ENCODE data around the gene MET.

GRCh38 chr7:116717137-116717536 lies 45.1 kb downstream of the MET start:
- TF ChIP-seq POLR2AphosphoS5 (IDR thresholded peaks at IDR 0.05; ENCODE audit: insufficient read depth, low read depth, low read length) (no peak), CTCF (IDR thresholded peaks at IDR 0.05; ENCODE audit: extremely low read depth in 1 of 2, insufficient read depth in 1 of 2, low read depth in 1 of 2, low read length in 2 of 2) (no peak), FOS (IDR thresholded peaks at IDR 0.05; ENCODE audit: borderline replicate concordance, insufficient read depth, low read length) (no peak), JUN (IDR thresholded peaks at IDR 0.05; ENCODE audit: borderline replicate concordance, insufficient read depth, insufficient read length, low read depth) (no peak), MYC (IDR thresholded peaks at IDR 0.05; ENCODE audit: low read depth, low read length) (no peak)

Data from endothelial cell of umbilical vein (primary cell).